Mesenchymal stem cell (in vitro differentiated cells and primary cell): Measurements from ENCODE around the gene CAPZB.

Experiments used
- DNase-seq: peaks from one replicate; pipeline ENCODE4 v3.0.0-alpha.2; 2013
- H2AFZ ChIP-seq: one replicate; pipeline ENCODE4 v1.6.1; 2013; ENCODE audit warnings: low read depth, mild to moderate bottlenecking, control low read depth, inconsistent platforms, low read length, moderate library complexity
- H2AK5ac ChIP-seq: 2 replicates; pipeline ENCODE4 v1.6.1; 2013; ENCODE audit warnings: low read length, moderate library complexity, mild to moderate bottlenecking, inconsistent platforms; ENCODE audit not compliant: severe bottlenecking
- H2BK120ac ChIP-seq: one replicate; pipeline ENCODE4 v1.6.1; 2013; ENCODE audit warnings: low read depth, mild to moderate bottlenecking, inconsistent platforms, low read length, moderate library complexity
- H2BK12ac ChIP-seq, 2 experiments: one replicate each; pipeline ENCODE4 v1.6.1; 2013; ENCODE audit warnings: inconsistent platforms in 2 of 2, low read length in 2 of 2, mild to moderate bottlenecking in 2 of 2, moderate library complexity in 2 of 2, control low read depth in 1 of 2
- H2BK15ac ChIP-seq: one replicate; pipeline ENCODE4 v1.6.1; 2013; ENCODE audit warnings: mild to moderate bottlenecking, low read depth, inconsistent platforms; ENCODE audit not compliant: poor library complexity, severe bottlenecking
- H2BK5ac ChIP-seq: 2 replicates; pipeline ENCODE4 v1.6.1; 2013; ENCODE audit warnings: low read depth, mild to moderate bottlenecking, low read length, control low read depth, inconsistent platforms; ENCODE audit not compliant: poor library complexity, severe bottlenecking
- H3K14ac ChIP-seq, 2 experiments: one replicate each; pipeline ENCODE4 v1.6.1; 2013; ENCODE audit warnings: inconsistent platforms in 2 of 2, low read length in 2 of 2, control low read depth in 1 of 2, mild to moderate bottlenecking in 1 of 2, moderate library complexity in 1 of 2
- H3K18ac ChIP-seq, 2 experiments: one replicate each; pipeline ENCODE4 v1.6.1; 2013; ENCODE audit warnings: inconsistent platforms in 2 of 2, low read length in 2 of 2, control low read depth in 1 of 2, low read depth in 1 of 2, mild to moderate bottlenecking in 1 of 2
- H3K23ac ChIP-seq, 2 experiments: one replicate each; pipeline ENCODE4 v1.6.1; 2013; ENCODE audit warnings: inconsistent platforms in 2 of 2, low read length in 2 of 2, mild to moderate bottlenecking in 2 of 2, moderate library complexity in 2 of 2, control low read depth in 1 of 2
- H3K27ac ChIP-seq: 2 replicates; pipeline ENCODE4 v1.5.1; 2013; ENCODE audit warnings: mild to moderate bottlenecking, moderate library complexity, low read length, control low read depth, inconsistent platforms; ENCODE audit not compliant: poor library complexity, severe bottlenecking
- H3K27me3 ChIP-seq, 2 experiments: 2 replicates each; pipeline versions ENCODE4 v1.6.1 to v1.7.0; 2013; ENCODE audit warnings: low read length in 2 of 2, mild to moderate bottlenecking in 2 of 2, moderate library complexity in 2 of 2, control low read depth in 1 of 2, inconsistent platforms in 1 of 2; ENCODE audit not compliant: control insufficient read depth in 1 of 2, insufficient read depth in 1 of 2
- H3K36me3 ChIP-seq, 2 experiments: 2 replicates each; pipeline versions ENCODE4 v1.6.1 to v1.7.0; 2013; ENCODE audit warnings: low read length in 2 of 2, control low read depth in 1 of 2, inconsistent platforms in 1 of 2, low read depth in 1 of 2, mild to moderate bottlenecking in 1 of 2; ENCODE audit not compliant: insufficient read depth in 2 of 2, control insufficient read depth in 1 of 2
- H3K4ac ChIP-seq, 2 experiments: one replicate each; pipeline ENCODE4 v1.6.1; 2013; ENCODE audit warnings: inconsistent platforms in 2 of 2, low read length in 2 of 2, mild to moderate bottlenecking in 2 of 2, moderate library complexity in 2 of 2, control low read depth in 1 of 2, low read depth in 1 of 2
- H3K4me1 ChIP-seq: 2 replicates; pipeline ENCODE4 v1.6.1; 2013; ENCODE audit warnings: low read depth, low read length, control low read depth; ENCODE audit not compliant: control insufficient read depth, insufficient read depth
- H3K4me2 ChIP-seq: 2 replicates; pipeline ENCODE4 v1.6.1; 2013; ENCODE audit warnings: low read length, mild to moderate bottlenecking, inconsistent platforms; ENCODE audit not compliant: poor library complexity, severe bottlenecking
- H3K4me3 ChIP-seq, 2 experiments: 2 replicates each; pipeline versions ENCODE4 v1.5.1 to v1.7.0; 2013; ENCODE audit warnings: low read length in 2 of 2, mild to moderate bottlenecking in 2 of 2, control low read depth in 1 of 2, low read depth in 1 of 2; ENCODE audit not compliant: insufficient read depth in 1 of 2
- H3K79me1 ChIP-seq: replicated peaks from 2 replicates; pipeline ENCODE4 v1.6.1; 2013; ENCODE audit warnings: mild to moderate bottlenecking, control low read depth, low read length, inconsistent platforms; ENCODE audit not compliant: poor library complexity, severe bottlenecking
- H3K9ac ChIP-seq: 2 replicates; pipeline ENCODE4 v1.7.0; 2013; ENCODE audit warnings: mild to moderate bottlenecking, low read length, moderate library complexity
- H3K9me3 ChIP-seq: 2 replicates; pipeline ENCODE4 v1.7.0; 2013; ENCODE audit warnings: mild to moderate bottlenecking, low read length; ENCODE audit not compliant: control insufficient read depth
- H4K8ac ChIP-seq: one replicate; pipeline ENCODE4 v1.6.1; 2013; ENCODE audit warnings: inconsistent platforms, mild to moderate bottlenecking, low read length, moderate library complexity
- H4K91ac ChIP-seq: one replicate; pipeline ENCODE4 v1.6.1; 2013; ENCODE audit warnings: mild to moderate bottlenecking, low read length, inconsistent platforms
- WGBS: methylation state at CpG from one replicate; pipeline ENCODE4 v1.1.7; 2013; ENCODE audit warnings: mixed read lengths; 5-methylcytosine and 5-hydroxymethylcytosine counted together

The CAPZB gene

GRCh38 chr1:19361611-19362147 lies 123.7 kb downstream of the CAPZB start:
- H3K14ac ChIP-seq, result no peak overlapping the region
- no peak overlapping the region for H3K4ac ChIP-seq
- H3K9me3 ChIP-seq, result no peaks in the 10 kb centered on the region
- peaks cover 15% of the 10 kb centered on the region for H3K4me1 ChIP-seq
- peak overlapping the region; percentile 12 for H3K27ac ChIP-seq
- H3K23ac ChIP-seq, result peak overlapping the region in 1 of 2 experiments; percentile 15
- no peaks in the 10 kb centered on the region for H3K27me3 ChIP-seq
- no peak overlapping the region for H3K18ac ChIP-seq
- no peak overlapping the region for H3K4me2 ChIP-seq
- peaks cover 54% of the 10 kb centered on the region for H3K79me1 ChIP-seq
- H2BK120ac ChIP-seq, result no peak overlapping the region
- H2BK15ac ChIP-seq, result no peak overlapping the region
- H2AK5ac ChIP-seq, result no peak overlapping the region
- no peak overlapping the region for H3K9ac ChIP-seq
- no peak overlapping the region for H2BK12ac ChIP-seq
- no peak overlapping the region for H4K91ac ChIP-seq
- no peak for DNase-seq
- H4K8ac ChIP-seq, result no peak overlapping the region
- H2BK5ac ChIP-seq, result no peak overlapping the region
- WGBS, result 96% methylated on average over 7 of the region's 8 CpGs
- H3K36me3 ChIP-seq, result peaks cover 43 to 47% of the 10 kb centered on the region in 2 experiments
- no peak overlapping the region for H3K4me3 ChIP-seq
- no peak overlapping the region for H2AFZ ChIP-seq

GRCh38 chr1:19360843-19361610 lies 124.3 kb downstream of the CAPZB start:
- 94% methylated on average over 16 of the region's 18 CpGs for WGBS
- peaks cover 49 to 53% of the 10 kb centered on the region in 2 experiments for H3K36me3 ChIP-seq
- peaks cover 54% of the 10 kb centered on the region for H3K79me1 ChIP-seq
- H2BK15ac ChIP-seq, result no peak overlapping the region
- no peak overlapping the region for H3K23ac ChIP-seq
- H2BK12ac ChIP-seq, result no peak overlapping the region
- no peak overlapping the region for H2BK5ac ChIP-seq
- no peak overlapping the region for H3K18ac ChIP-seq
- H3K27ac ChIP-seq, result no peak overlapping the region
- no peak overlapping the region for H2AFZ ChIP-seq
- H4K91ac ChIP-seq, result no peak overlapping the region
- no peak overlapping the region for H3K9ac ChIP-seq
- no peak overlapping the region for H3K4me2 ChIP-seq
- H4K8ac ChIP-seq, result no peak overlapping the region
- DNase-seq, result no peak
- H2AK5ac ChIP-seq, result peak overlapping the region; percentile 19
- no peak overlapping the region for H3K4me3 ChIP-seq
- H3K9me3 ChIP-seq, result no peaks in the 10 kb centered on the region
- no peaks in the 10 kb centered on the region for H3K27me3 ChIP-seq
- H3K4ac ChIP-seq, result no peak overlapping the region
- H2BK120ac ChIP-seq, result no peak overlapping the region
- no peak overlapping the region for H3K14ac ChIP-seq
- peaks cover 21% of the 10 kb centered on the region for H3K4me1 ChIP-seq

GRCh38 chr1:19360432-19360831 lies 124.9 kb downstream of the CAPZB start:
- Histone ChIP-seq H3K36me3 (peaks cover 55 to 58% of the 10 kb centered on the region in 2 experiments), H2BK15ac (no peak overlapping the region), H3K18ac (no peak overlapping the region), H4K8ac (no peak overlapping the region), H4K91ac (no peak overlapping the region), H3K4ac (no peak overlapping the region), H2BK120ac (no peak overlapping the region), H3K4me1 (peaks cover 22% of the 10 kb centered on the region), H3K9me3 (no peaks in the 10 kb centered on the region), H2BK12ac (no peak overlapping the region), H2AFZ (no peak overlapping the region), H3K4me3 (no peak overlapping the region), H3K9ac (no peak overlapping the region), H3K14ac (no peak overlapping the region), H2BK5ac (no peak overlapping the region), H3K4me2 (no peak overlapping the region), H3K23ac (no peak overlapping the region), H2AK5ac (no peak overlapping the region), H3K27me3 (no peaks in the 10 kb centered on the region), H3K79me1 (peaks cover 53% of the 10 kb centered on the region), H3K27ac (no peak overlapping the region)
- DNase-seq, result no peak
- 95% methylated on average over 11 of the region's 11 CpGs for WGBS

- DNase-seq, result no peak
- Histone ChIP-seq H3K4ac (no peak overlapping the region), H3K23ac (no peak overlapping the region), H3K4me1 (peaks cover 22% of the 10 kb centered on the region), H3K18ac (no peak overlapping the region), H3K36me3 (peaks cover 52 to 58% of the 10 kb centered on the region in 2 experiments), H2AK5ac (no peak overlapping the region), H2BK12ac (no peak overlapping the region), H3K4me2 (no peak overlapping the region), H2AFZ (no peak overlapping the region), H4K8ac (no peak overlapping the region), H3K9ac (no peak overlapping the region), H3K9me3 (no peaks in the 10 kb centered on the region), H3K4me3 (no peak overlapping the region), H2BK15ac (no peak overlapping the region), H2BK5ac (no peak overlapping the region), H3K14ac (no peak overlapping the region), H3K79me1 (peaks cover 49% of the 10 kb centered on the region), H3K27me3 (no peaks in the 10 kb centered on the region), H3K27ac (no peak overlapping the region), H2BK120ac (no peak overlapping the region), H4K91ac (no peak overlapping the region)
- WGBS, result 94% methylated on average over 6 of the region's 6 CpGs
Measured at GRCh38 chr1:19360016-19360415, 125.3 kb downstream of the CAPZB start.
